Smooth muscle cell (in vitro differentiated cells): Measurements from ENCODE around the gene CPSF2. TPM values are rescaled to one million over a fixed set of nuclear protein-coding genes. Genes with fewer than 3 reads are reported as not detected.

Experiments used
- DNase-seq: peaks from one replicate; lab custom pipeline; 2025; ENCODE audit not compliant: unreplicated experiment; lab: John Stamatoyannopoulos, UW
- H2AFZ ChIP-seq: fragments of 200-600 bp; sonication (generic); 2 replicates; pipeline ENCODE4 v1.6.0; 2016; ENCODE audit warnings: antibody characterized with exemption, low read depth, mild to moderate bottlenecking
- H3F3A ChIP-seq: fragments of 200-600 bp; sonication (generic); 2 replicates; pipeline ENCODE4 v1.6.0; 2017; ENCODE audit warnings: antibody characterized with exemption, low read depth
- H3K27ac ChIP-seq: fragments of 200-600 bp; sonication (generic); 2 replicates; pipeline ENCODE4 v1.5.1; 2016; ENCODE audit warnings: low read depth, mild to moderate bottlenecking
- H3K27me3 ChIP-seq: fragments of 200-600 bp; sonication (generic); 2 replicates; pipeline ENCODE4 v1.6.1; 2016; ENCODE audit warnings: low read depth, mild to moderate bottlenecking
- H3K36me3 ChIP-seq: fragments of 200-600 bp; sonication (generic); 2 replicates; pipeline ENCODE4 v1.5.1; 2016; ENCODE audit warnings: low read depth
- H3K4me1 ChIP-seq: fragments of 200-600 bp; sonication (generic); 2 replicates; pipeline ENCODE4 v1.5.1; 2016; ENCODE audit warnings: low read depth
- H3K4me2 ChIP-seq: fragments of 200-600 bp; sonication (generic); 2 replicates; pipeline ENCODE4 v1.6.0; 2016; ENCODE audit warnings: mild to moderate bottlenecking
- H3K4me3 ChIP-seq: fragments of 200-600 bp; sonication (generic); 2 replicates; pipeline ENCODE4 v1.5.1; 2016; ENCODE audit warnings: mild to moderate bottlenecking
- H3K79me2 ChIP-seq: fragments of 200-600 bp; sonication (generic); 2 replicates; pipeline ENCODE4 v1.6.0; 2016; ENCODE audit warnings: low read depth, mild to moderate bottlenecking
- H3K9ac ChIP-seq: fragments of 200-600 bp; sonication (generic); 2 replicates; pipeline ENCODE4 v1.6.0; 2016; ENCODE audit warnings: low read depth
- H3K9me3 ChIP-seq: fragments of 200-600 bp; sonication (generic); replicated peaks from 2 replicates; pipeline ENCODE4 v1.5.1; 2016; ENCODE audit warnings: low read depth
- H4K20me1 ChIP-seq: fragments of 200-600 bp; sonication (generic); 2 replicates; pipeline ENCODE4 v1.6.0; 2016; ENCODE audit warnings: low read depth
- CTCF ChIP-seq: fragments of 200-600 bp; sonication (generic); IDR thresholded peaks from 2 replicates; pipeline ENCODE4 v1.5.1; 2017; ENCODE audit warnings: borderline replicate concordance, mild to moderate bottlenecking, antibody characterized with exemption; ENCODE audit not compliant: insufficient read depth, poor library complexity, severe bottlenecking
- WGBS: methylation state at CpG from one replicate; pipeline ENCODE4 v1.1.7; 2016; ENCODE audit warnings: low lambda C conversion rate; 5-methylcytosine and 5-hydroxymethylcytosine counted together
- polyA plus RNA-seq: library from polyadenylated mRNA; unstranded; fragments of >200 nt; fragmentation: Nextera tagmentation; extraction: Ambion mirVana; gene quantifications from 2 replicates; pipeline ENCODE4 v1.2.1, GENCODE V29; 2016
- total RNA-seq: library from RNA; depleted of rRNA; stranded (reverse); fragments of >200 nt; gene quantifications from 2 replicates; pipeline ENCODE4 v1.2.3, GENCODE V29; 2014

The CPSF2 gene
- total and polyA plus RNA-seq, 2 experiments from 2014 or later = 33.2 to 53.7 TPM

DNA sequence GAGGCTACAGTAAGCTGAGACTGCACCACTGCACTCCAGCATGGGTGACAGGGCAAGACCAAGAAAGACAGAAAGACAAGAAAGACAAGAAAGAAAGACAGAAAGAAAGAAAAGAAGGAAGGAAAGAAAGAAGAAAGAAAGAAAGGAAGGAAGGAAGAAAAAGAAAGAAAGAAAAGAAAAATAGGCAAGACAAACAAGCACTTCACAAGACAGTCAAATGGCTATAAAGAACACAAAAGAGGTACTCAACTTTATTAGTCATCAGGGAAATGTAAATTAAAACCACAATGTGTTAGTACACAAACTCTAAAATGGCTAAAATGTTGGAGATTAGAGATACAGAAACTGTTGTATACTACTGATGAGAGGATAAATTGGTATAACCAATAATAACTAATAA, 22.0 kb upstream of the CPSF2 start:
- DNase-seq = no peak
- Histone ChIP-seq H3F3A (no peaks in the 10 kb centered on the region), H4K20me1 (peaks cover 66% of the 10 kb centered on the region), H3K4me3 (no peak overlapping the region), H3K79me2 (peaks cover 78% of the 10 kb centered on the region), H3K36me3 (no peaks in the 10 kb centered on the region), H3K27ac (no peak overlapping the region), H3K9me3 (no peaks in the 10 kb centered on the region), H2AFZ (no peak overlapping the region), H3K27me3 (no peaks in the 10 kb centered on the region), H3K4me2 (no peak overlapping the region), H3K4me1 (no peaks in the 10 kb centered on the region), H3K9ac (no peak overlapping the region)
- no peak for TF ChIP-seq CTCF

GRCh38 chr14:92103363-92103989, 18.3 kb upstream of the CPSF2 start:
- DNase-seq = no peak
- Histone ChIP-seq H3K4me3 (no peak overlapping the region), H3K9ac (no peak overlapping the region), H3K79me2 (peaks cover 70% of the 10 kb centered on the region), H4K20me1 (peaks cover 56% of the 10 kb centered on the region), H2AFZ (no peak overlapping the region), H3K4me1 (peaks cover 6% of the 10 kb centered on the region), H3K4me2 (no peak overlapping the region), H3F3A (peaks cover 6% of the 10 kb centered on the region), H3K27me3 (no peaks in the 10 kb centered on the region), H3K36me3 (no peaks in the 10 kb centered on the region), H3K27ac (no peak overlapping the region), H3K9me3 (no peaks in the 10 kb centered on the region)
- TF ChIP-seq CTCF = no peak
- WGBS = 92% methylated on average over 7 of the region's 7 CpGs

- TF ChIP-seq CTCF = no peak
- Histone ChIP-seq H3K27me3 (no peaks in the 10 kb centered on the region), H2AFZ (peak overlapping the region; percentile 68), H3K79me2 (peaks cover 52% of the 10 kb centered on the region), H4K20me1 (peaks cover 38% of the 10 kb centered on the region), H3K9me3 (no peaks in the 10 kb centered on the region), H3K4me1 (peaks cover 6% of the 10 kb centered on the region), H3K36me3 (no peaks in the 10 kb centered on the region), H3K27ac (peak overlapping the region; percentile 79), H3K4me3 (peak overlapping the region; percentile 87), H3K9ac (peak overlapping the region; percentile 73), H3F3A (peaks cover 6% of the 10 kb centered on the region), H3K4me2 (peak overlapping the region; percentile 92)
- WGBS = 59% methylated on average over 16 of the region's 16 CpGs
- no peak for DNase-seq
Measured at GRCh38 chr14:92105073-92105892, 16.5 kb upstream of the CPSF2 start.
